Pons (tissue), 1 donor: Measurements from ENCODE around the gene AGPAT3.
A peak's percentile ranks its signal among the peaks of the same experiment; 100 is the strongest.

Source experiments
- DNase-seq: peaks from one replicate; pipeline ENCODE4 v3.0.0-alpha.2; 2016; ENCODE audit warnings: low spot score

AGPAT3 gene

GRCh38 chr21:43864313-43864961, 586 bp upstream of the AGPAT3 start:
- DNase-seq, result no peak

GRCh38 chr21:43865540-43866259, 677 bp downstream of the AGPAT3 start:
- DNase-seq, result no peak

- peak; percentile 30 for DNase-seq
These were observed 1.2 kb downstream of the AGPAT3 start for GRCh38 chr21:43866260-43866629.

GRCh38 chr21:43866659-43867331, 1.8 kb downstream of the AGPAT3 start:
- no peak for DNase-seq

GRCh38 chr21:43867332-43867703, 2.3 kb downstream of the AGPAT3 start:
- no peak for DNase-seq

- DNase-seq, result no peak
These were observed 2.9 kb downstream of the AGPAT3 start for GRCh38 chr21:43867948-43868347.

- no peak for DNase-seq
These were observed 3.4 kb downstream of the AGPAT3 start for GRCh38 chr21:43868461-43868860.

- DNase-seq, result no peak
These were observed 4.7 kb downstream of the AGPAT3 start for GRCh38 chr21:43869486-43870325.

- no peak for DNase-seq
These were observed 6.5 kb downstream of the AGPAT3 start for GRCh38 chr21:43871487-43871886.

GRCh38 chr21:43872531-43873197, 7.6 kb downstream of the AGPAT3 start:
- DNase-seq, result no peak

GRCh38 chr21:43873673-43874072, 8.7 kb downstream of the AGPAT3 start:
- DNase-seq, result no peak

GRCh38 chr21:43874085-43874805, 9.2 kb downstream of the AGPAT3 start:
- no peak for DNase-seq

GRCh38 chr21:43876605-43877004, 11.6 kb downstream of the AGPAT3 start:
- DNase-seq, result no peak

GRCh38 chr21:43877936-43878575, 13.0 kb downstream of the AGPAT3 start:
- DNase-seq, result no peak

- DNase-seq, result no peak
These were observed 14.5 kb downstream of the AGPAT3 start for GRCh38 chr21:43879348-43880110.

- DNase-seq, result peak; percentile 28
These were observed 15.3 kb downstream of the AGPAT3 start for GRCh38 chr21:43880111-43880985.

- DNase-seq, result no peak
These were observed 16.3 kb downstream of the AGPAT3 start for GRCh38 chr21:43881283-43881682.

- no peak for DNase-seq
These were observed 16.9 kb downstream of the AGPAT3 start for GRCh38 chr21:43881935-43882334.
